K562 (cell line): ENCODE data around the gene CYB5D1. TPM values are rescaled to one million over a fixed set of nuclear protein-coding genes. Genes with fewer than 3 reads are reported as not detected.

Experiments used
- ATAC-seq: fragments of 200-7000 bp; cut with Tn5 transposase; 3 replicates; pipeline ENCODE4 v1.9.1; 2020; ENCODE audit warnings: moderate library complexity
- BruUV-seq: library from RNA; stranded (reverse); fragments of 400-500 nt; replicated peaks from 2 replicates; lab custom pipeline; 2021; lab: Mats Ljungman, UMichigan
- CTCF ChIA-PET: fragments of 300-600 bp; formaldehyde crosslinking; extraction: SDS; loops from one replicate; lab custom pipeline; 2021; ENCODE audit warnings: low intra/inter-chr PET ratio; lab: Yijun Ruan, JAX
- POLR2A ChIA-PET: fragments of 300-600, 350-650 bp; sonication (Branson Sonifier 250); formaldehyde crosslinking; extraction: SDS; loops from one replicate; lab custom pipeline; 2021; ENCODE audit warnings: antibody characterized with exemption, inconsistent platforms; lab: Yijun Ruan, JAX
- DNase-seq, 4 experiments: peaks; one replicate each; pipeline versions ENCODE4 v3.0.0 to v3.0.0-alpha.2; 2011 to 2018; ENCODE audit warnings: low spot score in 3 of 4, mixed read lengths in 3 of 4; ENCODE audit errors: extremely low read depth in 1 of 4
- FAIRE-seq: peaks from 2 replicates; lab custom pipeline; 2011; peaks lifted over from hg19 to GRCh38; lab: Jason Lieb, UNC
- H2AFZ ChIP-seq: 2 replicates; pipeline ENCODE4 v1.6.0; 2011; ENCODE audit warnings: low read depth, low read length, control low read depth, inconsistent platforms
- H3K27ac ChIP-seq: fragments of 200-600 bp; 3 replicates; pipeline ENCODE4 v1.8.0; 2011; ENCODE audit warnings: low read depth, mild to moderate bottlenecking, control low read depth, inconsistent platforms, low read length, moderate library complexity, mixed read lengths; ENCODE audit errors: extremely low read depth
- H3K27me3 ChIP-seq, 2 experiments: fragments of 300-600 bp in 1 of 2; 2 replicates in 1 of 2; 3 replicates in 1 of 2; pipeline versions ENCODE4 v1.6.0 to v1.8.0; 2011; ENCODE audit warnings: inconsistent platforms in 2 of 2, low read length in 2 of 2, mild to moderate bottlenecking in 1 of 2, mixed read lengths in 1 of 2, moderate library complexity in 1 of 2; ENCODE audit not compliant: control insufficient read depth in 2 of 2, insufficient read depth in 2 of 2
- H3K36me3 ChIP-seq: fragments of 300-600 bp; 3 replicates; pipeline ENCODE4 v1.8.0; 2011; ENCODE audit warnings: mild to moderate bottlenecking, low read length, inconsistent platforms; ENCODE audit not compliant: control insufficient read depth, insufficient read depth
- H3K4me1 ChIP-seq, 2 experiments: fragments of 200-600 bp in 1 of 2; replicated peaks in 1 of 2; 2 replicates in 1 of 2; 3 replicates in 1 of 2; pipeline versions ENCODE4 v1.5.1 to v1.8.0; 2011; ENCODE audit warnings: inconsistent platforms in 2 of 2, low read length in 2 of 2, mild to moderate bottlenecking in 1 of 2, mixed read lengths in 1 of 2, moderate library complexity in 1 of 2; ENCODE audit not compliant: control insufficient read depth in 2 of 2, insufficient read depth in 2 of 2
- H3K4me2 ChIP-seq: 2 replicates; pipeline ENCODE4 v1.6.1; 2011; ENCODE audit warnings: low read length, control low read depth, inconsistent platforms, mixed read lengths; ENCODE audit not compliant: insufficient read depth
- H3K4me3 ChIP-seq: fragments of 200-600 bp; sonication (generic), shearing (Covaris generic); 2 replicates; pipeline ENCODE4 v1.5.1; 2016; ENCODE audit warnings: control low read depth, inconsistent platforms
- H3K79me2 ChIP-seq: fragments of 200-600 bp; 3 replicates; pipeline ENCODE4 v1.8.0; 2011; ENCODE audit warnings: low read length, inconsistent platforms; ENCODE audit not compliant: control insufficient read depth, insufficient read depth
- H3K9ac ChIP-seq, 2 experiments: 2 replicates each; pipeline versions ENCODE4 v1.6.0 to v1.6.1; 2011; ENCODE audit warnings: low read depth in 2 of 2, low read length in 2 of 2, control low read depth in 1 of 2, inconsistent platforms in 1 of 2, mild to moderate bottlenecking in 1 of 2, mixed read lengths in 1 of 2; ENCODE audit not compliant: insufficient read depth in 1 of 2
- H3K9me1 ChIP-seq: one replicate; pipeline ENCODE4 v1.6.0; 2011; ENCODE audit warnings: inconsistent platforms, mild to moderate bottlenecking, low read length, moderate library complexity; ENCODE audit not compliant: control insufficient read depth, insufficient read depth
- H3K9me3 ChIP-seq: replicated peaks from 2 replicates; pipeline ENCODE4 v1.5.1; 2011; ENCODE audit warnings: low read depth, low read length, inconsistent platforms; ENCODE audit not compliant: control insufficient read depth, insufficient read depth
- H4K20me1 ChIP-seq: replicated peaks from 2 replicates; pipeline ENCODE4 v1.6.1; 2011; ENCODE audit warnings: low read length, inconsistent platforms, mixed read lengths; ENCODE audit not compliant: control insufficient read depth, insufficient read depth
- RBBP5 ChIP-seq: fragments of 200-600 bp; sonication (generic); IDR thresholded peaks from 2 replicates; pipeline ENCODE4 v1.6.1; 2012; ENCODE audit warnings: borderline replicate concordance, mild to moderate bottlenecking, low read length, control low read depth, inconsistent platforms; ENCODE audit not compliant: insufficient read depth, poor library complexity, severe bottlenecking
- ZNF263 ChIP-seq: sonication (generic); formaldehyde crosslinking; IDR thresholded peaks from 2 replicates; pipeline ENCODE4 v1.8.0; 2022; ENCODE audit warnings: mild to moderate bottlenecking, missing genetic modification reagents, borderline replicate concordance
- WGBS: fragments of 100-300 bp; shearing (Covaris generic); methylation state at CpG from one replicate; pipeline ENCODE4 v1.1.6; 2016; ENCODE audit warnings: low coverage, mixed read lengths; ENCODE audit not compliant: insufficient coverage; ENCODE audit errors: missing lambda C conversion rate; 5-methylcytosine and 5-hydroxymethylcytosine counted together
- in situ Hi-C: fragments of 300-500 bp; cut with MboI; formaldehyde crosslinking; loops from 4 replicates; pipeline ENCODE4 v1.15.0; 2018; ENCODE audit warnings: inconsistent platforms, mixed read lengths
- intact Hi-C: fragments of 100-400 bp; cut with micrococcal nuclease; formaldehyde crosslinking; loops from 2 replicates; pipeline ENCODE4 v1.14.2; 2022
- polyA plus RNA-seq, 8 experiments: library from polyadenylated mRNA; depleted of rRNA in 4 of 8; stranded (reverse) in 5 of 8; unstranded in 3 of 8; fragments of >200 nt; fragmentation: Nextera tagmentation in 2 of 8; fragmentation: Illumina TruSeq in 1 of 8; extraction: Ambion mirVana in 2 of 8; extraction: Trizol in 1 of 8; gene quantifications; 2 replicates each; pipeline versions ENCODE4 v1.2.1 to v1.2.3, GENCODE V29; 2011 to 2014; ENCODE audit warnings: inconsistent platforms in 1 of 8, missing spikeins in 1 of 8
- total RNA-seq, 7 experiments: library from RNA; depleted of rRNA in 6 of 7; stranded (reverse); fragments of >200 nt in 6 of 7; fragmentation: Illumina TruSeq in 2 of 7; extraction: Trizol in 2 of 7; gene quantifications; 2 replicates each; pipeline versions ENCODE4 v1.2.1 to v1.2.3, GENCODE V29; 2011 to 2021; ENCODE audit warnings: low replicate concordance in 1 of 7
- TF ChIP-seq, protein P1 (sequence below): sonication (generic); formaldehyde crosslinking; IDR thresholded peaks from 2 replicates; pipeline ENCODE4 v1.5.0; 2020; ENCODE audit warnings: missing genetic modification reagents

Gene CYB5D1
- total and polyA plus RNA-seq, 9 of the 15 experiments (the other 6 are each of a cell fraction or from before 2014, with no cell fraction given) = 2.4 to 7.9 (median 5.7) TPM

GRCh38 chr17:7845359-7846062, 12.3 kb upstream of the CYB5D1 start:
- FAIRE-seq (no peak), ATAC-seq (no peak), DNase-seq (no peak)
- BruUV-seq = no TSS peak
- Histone ChIP-seq H3K27ac (peak overlapping the region; percentile 99; the same call in 2 of the 3 replicates), H2AFZ (no peak overlapping the region), H3K36me3 (peaks cover 50% of the 10 kb centered on the region; the same call in 2 of the 3 replicates), H3K9ac (peak overlapping the region; percentile 90 to 97), H4K20me1 (peaks cover 4% of the 10 kb centered on the region), H3K4me3 (peak overlapping the region; percentile 76; the same call in 1 of the 2 replicates), H3K9me3 (no peaks in the 10 kb centered on the region), H3K4me2 (peak overlapping the region; percentile 92), H3K79me2 (peaks cover 46% of the 10 kb centered on the region), H3K9me1 (peaks cover 3% of the 10 kb centered on the region), H3K4me1 (peaks cover 8 to 45% of the 10 kb centered on the region in 2 experiments; a peak in 4 of 5 replicates), H3K27me3 (no peaks in the 10 kb centered on the region)
- in situ Hi-C loops = no loop called here
- ChIA-PET POLR2A (interaction anchor here (0.6 to 1.7 kb wide), 4 partner anchors 9 to 102 kb away, joined by 4 to 14 read pairs (median 6); partner anchors contain the start of genes CYB5D1 and NAA38), CTCF (no interaction called here)
- WGBS = 75% methylated on average over 9 of the region's 15 CpGs
- TF ChIP-seq RBBP5 (no peak), ZNF263 (CRISPR knock-in tag) (no peak)
- TF ChIP-seq, protein P1, sequence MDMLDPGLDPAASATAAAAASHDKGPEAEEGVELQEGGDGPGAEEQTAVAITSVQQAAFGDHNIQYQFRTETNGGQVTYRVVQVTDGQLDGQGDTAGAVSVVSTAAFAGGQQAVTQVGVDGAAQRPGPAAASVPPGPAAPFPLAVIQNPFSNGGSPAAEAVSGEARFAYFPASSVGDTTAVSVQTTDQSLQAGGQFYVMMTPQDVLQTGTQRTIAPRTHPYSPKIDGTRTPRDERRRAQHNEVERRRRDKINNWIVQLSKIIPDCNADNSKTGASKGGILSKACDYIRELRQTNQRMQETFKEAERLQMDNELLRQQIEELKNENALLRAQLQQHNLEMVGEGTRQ (CRISPR knock-in tag) = no peak
- intact Hi-C loops = no loop called here
